Mesenteric fat pad (tissue), 1 donor: ENCODE data around the gene ATP9A. TPM values are rescaled to one million over a fixed set of nuclear protein-coding genes. Genes with fewer than 3 reads are reported as not detected.

Source experiments
- DNase-seq: peaks from one replicate; pipeline ENCODE4 v3.0.0-alpha.2; 2020; ENCODE audit warnings: low spot score
- total RNA-seq: library from RNA; stranded (reverse); fragmentation: NEBNext Ultra II Directional; extraction: Animal tissue kit (Norgen Biotek cat#: 25700); gene quantifications from one replicate; pipeline ENCODE4 v1.2.1, GENCODE V29; 2021
- donor health status: DM: yes; HTN: yes; CAD: no.

ATP9A gene
- total RNA-seq, 1 donor from 2014 or later: 109 TPM

- no peak for DNase-seq
These were observed 213.5 kb downstream of the ATP9A start for GRCh38 chr20:51554538-51555165.

GRCh38 chr20:51553897-51554486 is 214.2 kb downstream of the ATP9A start:
- no peak for DNase-seq

GRCh38 chr20:51551186-51551585 is 217.0 kb downstream of the ATP9A start:
- no peak for DNase-seq

GRCh38 chr20:51549474-51549873 is 218.7 kb downstream of the ATP9A start:
- no peak for DNase-seq

GRCh38 chr20:51547951-51548350 is 220.2 kb downstream of the ATP9A start:
- DNase-seq: no peak

Other genes with a start within 250 kb of the ATP9A start
- gene NFATC2, start 225.7 kb downstream of the ATP9A start, total RNA-seq: 9.3 TPM
- 0.16 TPM for gene SALL4, start 34.1 kb upstream of the ATP9A start, total RNA-seq